Measurements from ENCODE around the gene CCR6.

Gene CCR6

GRCh38 chr6:167097770-167098169 lies 25.1 kb upstream of the CCR6 start:
- WGBS (ENCODE audit: insufficient coverage): 98% methylated on average over 23 of the region's 23 CpGs
- no peaks in the 10 kb centered on the region for H3K36me3 ChIP-seq (ENCODE audit: control insufficient read depth in 4 of 4, insufficient read depth in 4 of 4, low read length in 3 of 4)
- no peak for DNase-seq
- peaks cover 24 to 44% (median 33%) of the 10 kb centered on the region in 4 experiments for H3K4me1 ChIP-seq (ENCODE audit: control extremely low read depth in 1 of 4, control insufficient read depth in 4 of 4, insufficient read depth in 4 of 4, low read length in 3 of 4)
- no peaks in the 10 kb centered on the region for H3K9me3 ChIP-seq (ENCODE audit: control extremely low read depth in 1 of 5, control insufficient read depth in 4 of 5, insufficient read depth in 2 of 5, low read depth in 1 of 5, low read length in 4 of 5)
- no peaks in the 10 kb centered on the region for H3K27me3 ChIP-seq (replicated peaks in 2 of 5; ENCODE audit: control insufficient read depth in 4 of 5, insufficient read depth in 5 of 5, low read length in 4 of 5)
- no peak overlapping the region for H3K27ac ChIP-seq (ENCODE audit: insufficient read depth in 1 of 2, low read depth in 1 of 2, low read length in 2 of 2, poor library complexity in 1 of 2, severe bottlenecking in 2 of 2)
- H3K4me3 ChIP-seq (ENCODE audit: control insufficient read depth in 1 of 7, extremely low read depth in 1 of 7, insufficient read depth in 4 of 7, low read depth in 2 of 7, low read length in 6 of 7): no peak overlapping the region
- ChIA-PET POLR2A (no interaction called here), CTCF (interaction anchor here (0.7 to 1.0 kb wide), 2 partner anchors 15 to 51 kb away, joined by 3 read pairs; no protein-coding TSS in a partner anchor)

GRCh38 chr6:167098825-167099225 lies 24.1 kb upstream of the CCR6 start:
- no peaks in the 10 kb centered on the region for H3K36me3 ChIP-seq (ENCODE audit: control insufficient read depth in 4 of 4, insufficient read depth in 4 of 4, low read length in 3 of 4)
- H3K9me3 ChIP-seq (ENCODE audit: control extremely low read depth in 1 of 5, control insufficient read depth in 4 of 5, insufficient read depth in 2 of 5, low read depth in 1 of 5, low read length in 4 of 5): no peaks in the 10 kb centered on the region
- POLR2A ChIA-PET: no interaction called here
- H3K4me1 ChIP-seq (ENCODE audit: control extremely low read depth in 1 of 4, control insufficient read depth in 4 of 4, insufficient read depth in 4 of 4, low read length in 3 of 4): peaks cover 14 to 44% (median 28%) of the 10 kb centered on the region in 4 experiments
- peak in 2 of 3 donors; percentile 24 to 39 for DNase-seq
- 93% methylated on average over 3 of the region's 4 CpGs for WGBS (ENCODE audit: insufficient coverage)
- no peaks in the 10 kb centered on the region for H3K27me3 ChIP-seq (replicated peaks in 2 of 5; ENCODE audit: control insufficient read depth in 4 of 5, insufficient read depth in 5 of 5, low read length in 4 of 5)
- H3K4me3 ChIP-seq (ENCODE audit: control insufficient read depth in 1 of 7, extremely low read depth in 1 of 7, insufficient read depth in 4 of 7, low read depth in 2 of 7, low read length in 6 of 7): no peak overlapping the region
- H3K27ac ChIP-seq (ENCODE audit: insufficient read depth in 1 of 2, low read depth in 1 of 2, low read length in 2 of 2, poor library complexity in 1 of 2, severe bottlenecking in 2 of 2): no peak overlapping the region
- CTCF ChIA-PET: interaction anchor here (1.0 kb wide), 1 partner anchor 52 kb away, joined by 3 read pairs; no protein-coding TSS in a partner anchor

GRCh38 chr6:167099707-167100106 lies 23.2 kb upstream of the CCR6 start:
- CTCF ChIA-PET: no interaction called here
- no peak overlapping the region for H3K4me3 ChIP-seq (ENCODE audit: control insufficient read depth in 1 of 7, extremely low read depth in 1 of 7, insufficient read depth in 4 of 7, low read depth in 2 of 7, low read length in 6 of 7)
- H3K27me3 ChIP-seq (replicated peaks in 2 of 5; ENCODE audit: control insufficient read depth in 4 of 5, insufficient read depth in 5 of 5, low read length in 4 of 5): no peaks in the 10 kb centered on the region
- no peak for DNase-seq
- no peak overlapping the region for H3K27ac ChIP-seq (ENCODE audit: insufficient read depth in 1 of 2, low read depth in 1 of 2, low read length in 2 of 2, poor library complexity in 1 of 2, severe bottlenecking in 2 of 2)
- 84% methylated on average over 4 of the region's 8 CpGs for WGBS (ENCODE audit: insufficient coverage)
- H3K36me3 ChIP-seq (ENCODE audit: control insufficient read depth in 4 of 4, insufficient read depth in 4 of 4, low read length in 3 of 4): no peaks in the 10 kb centered on the region
- H3K4me1 ChIP-seq (ENCODE audit: control extremely low read depth in 1 of 4, control insufficient read depth in 4 of 4, insufficient read depth in 4 of 4, low read length in 3 of 4): peaks cover 11 to 36% (median 19%) of the 10 kb centered on the region in 4 experiments
- H3K9me3 ChIP-seq (ENCODE audit: control extremely low read depth in 1 of 5, control insufficient read depth in 4 of 5, insufficient read depth in 2 of 5, low read depth in 1 of 5, low read length in 4 of 5): no peaks in the 10 kb centered on the region
- POLR2A ChIA-PET: no interaction called here

- no peak overlapping the region for H3K27ac ChIP-seq (ENCODE audit: insufficient read depth in 1 of 2, low read depth in 1 of 2, low read length in 2 of 2, poor library complexity in 1 of 2, severe bottlenecking in 2 of 2)
- POLR2A ChIA-PET: no interaction called here
- peaks cover 5 to 30% (median 15%) of the 10 kb centered on the region in 4 experiments for H3K4me1 ChIP-seq (ENCODE audit: control extremely low read depth in 1 of 4, control insufficient read depth in 4 of 4, insufficient read depth in 4 of 4, low read length in 3 of 4)
- H3K4me3 ChIP-seq (ENCODE audit: control insufficient read depth in 1 of 7, extremely low read depth in 1 of 7, insufficient read depth in 4 of 7, low read depth in 2 of 7, low read length in 6 of 7): no peak overlapping the region
- DNase-seq: no peak
- WGBS (ENCODE audit: insufficient coverage): 72% methylated on average over 7 of the region's 10 CpGs
- no peaks in the 10 kb centered on the region for H3K36me3 ChIP-seq (ENCODE audit: control insufficient read depth in 4 of 4, insufficient read depth in 4 of 4, low read length in 3 of 4)
- no peaks in the 10 kb centered on the region for H3K27me3 ChIP-seq (replicated peaks in 2 of 5; ENCODE audit: control insufficient read depth in 4 of 5, insufficient read depth in 5 of 5, low read length in 4 of 5)
- no peaks in the 10 kb centered on the region for H3K9me3 ChIP-seq (ENCODE audit: control extremely low read depth in 1 of 5, control insufficient read depth in 4 of 5, insufficient read depth in 2 of 5, low read depth in 1 of 5, low read length in 4 of 5)
- CTCF ChIA-PET: interaction anchor here (1.0 kb wide), 1 partner anchor 8 kb away, joined by 3 read pairs; no protein-coding TSS in a partner anchor
Measured at GRCh38 chr6:167100241-167100674, 22.6 kb upstream of the CCR6 start.

- WGBS (ENCODE audit: insufficient coverage): 67% methylated on average over 2 of the region's 4 CpGs
- H3K36me3 ChIP-seq (ENCODE audit: control insufficient read depth in 4 of 4, insufficient read depth in 4 of 4, low read length in 3 of 4): no peaks in the 10 kb centered on the region
- peaks cover 3 to 21% (median 7%) of the 10 kb centered on the region in 4 experiments for H3K4me1 ChIP-seq (ENCODE audit: control extremely low read depth in 1 of 4, control insufficient read depth in 4 of 4, insufficient read depth in 4 of 4, low read length in 3 of 4)
- H3K27me3 ChIP-seq (replicated peaks in 2 of 5; ENCODE audit: control insufficient read depth in 4 of 5, insufficient read depth in 5 of 5, low read length in 4 of 5): no peaks in the 10 kb centered on the region
- H3K4me3 ChIP-seq (ENCODE audit: control insufficient read depth in 1 of 7, extremely low read depth in 1 of 7, insufficient read depth in 4 of 7, low read depth in 2 of 7, low read length in 6 of 7): no peak overlapping the region
- POLR2A ChIA-PET: no interaction called here
- H3K9me3 ChIP-seq (ENCODE audit: control extremely low read depth in 1 of 5, control insufficient read depth in 4 of 5, insufficient read depth in 2 of 5, low read depth in 1 of 5, low read length in 4 of 5): peaks cover 0 to 4% (median 0%) of the 10 kb centered on the region in 5 experiments
- no peak overlapping the region for H3K27ac ChIP-seq (ENCODE audit: insufficient read depth in 1 of 2, low read depth in 1 of 2, low read length in 2 of 2, poor library complexity in 1 of 2, severe bottlenecking in 2 of 2)
- CTCF ChIA-PET: no interaction called here
- no peak for DNase-seq
Measured at GRCh38 chr6:167102318-167102717, 20.6 kb upstream of the CCR6 start.

GRCh38 chr6:167103041-167103891 lies 19.6 kb upstream of the CCR6 start:
- no peaks in the 10 kb centered on the region for H3K36me3 ChIP-seq (ENCODE audit: control insufficient read depth in 4 of 4, insufficient read depth in 4 of 4, low read length in 3 of 4)
- 86% methylated on average over 4 of the region's 11 CpGs for whole genome bisulfite sequencing (ENCODE audit: insufficient coverage)
- POLR2A ChIA-PET: no interaction called here
- H3K4me1 ChIP-seq (ENCODE audit: control extremely low read depth in 1 of 4, control insufficient read depth in 4 of 4, insufficient read depth in 4 of 4, low read length in 3 of 4): peaks cover 3 to 21% (median 7%) of the 10 kb centered on the region in 4 experiments
- no peaks in the 10 kb centered on the region for H3K27me3 ChIP-seq (replicated peaks in 2 of 5; ENCODE audit: control insufficient read depth in 4 of 5, insufficient read depth in 5 of 5, low read length in 4 of 5)
- no peak overlapping the region for H3K4me3 ChIP-seq (ENCODE audit: control insufficient read depth in 1 of 7, extremely low read depth in 1 of 7, insufficient read depth in 4 of 7, low read depth in 2 of 7, low read length in 6 of 7)
- H3K9me3 ChIP-seq (ENCODE audit: control extremely low read depth in 1 of 5, control insufficient read depth in 4 of 5, insufficient read depth in 2 of 5, low read depth in 1 of 5, low read length in 4 of 5): peaks cover 0 to 4% (median 0%) of the 10 kb centered on the region in 5 experiments
- DNase-seq: peak in 2 of 3 donors; percentile 32 to 46
- CTCF ChIA-PET: no interaction called here
- H3K27ac ChIP-seq (ENCODE audit: insufficient read depth in 1 of 2, low read depth in 1 of 2, low read length in 2 of 2, poor library complexity in 1 of 2, severe bottlenecking in 2 of 2): no peak overlapping the region

GRCh38 chr6:167104388-167104787 lies 18.5 kb upstream of the CCR6 start:
- Histone ChIP-seq H3K27me3 (replicated peaks in 2 of 5; ENCODE audit: control insufficient read depth in 4 of 5, insufficient read depth in 5 of 5, low read length in 4 of 5) (no peaks in the 10 kb centered on the region), H3K4me1 (ENCODE audit: control extremely low read depth in 1 of 4, control insufficient read depth in 4 of 4, insufficient read depth in 4 of 4, low read length in 3 of 4) (peaks cover 3 to 12% (median 7%) of the 10 kb centered on the region in 4 experiments), H3K27ac (ENCODE audit: insufficient read depth in 1 of 2, low read depth in 1 of 2, low read length in 2 of 2, poor library complexity in 1 of 2, severe bottlenecking in 2 of 2) (no peak overlapping the region), H3K36me3 (ENCODE audit: control insufficient read depth in 4 of 4, insufficient read depth in 4 of 4, low read length in 3 of 4) (no peaks in the 10 kb centered on the region), H3K9me3 (ENCODE audit: control extremely low read depth in 1 of 5, control insufficient read depth in 4 of 5, insufficient read depth in 2 of 5, low read depth in 1 of 5, low read length in 4 of 5) (peaks cover 0 to 4% (median 0%) of the 10 kb centered on the region in 5 experiments), H3K4me3 (ENCODE audit: control insufficient read depth in 1 of 7, extremely low read depth in 1 of 7, insufficient read depth in 4 of 7, low read depth in 2 of 7, low read length in 6 of 7) (no peak overlapping the region)
- ChIA-PET POLR2A (no interaction called here), CTCF (no interaction called here)
- no peak for DNase-seq
- 100% methylated on average over 2 of the region's 3 CpGs for WGBS (ENCODE audit: insufficient coverage)
